ENCODE results near the gene KMT5B. TPM values are rescaled to one million over a fixed set of nuclear protein-coding genes. Genes with fewer than 3 reads are reported as not detected.

The KMT5B gene
- total and polyA plus RNA-seq, 10 of the 15 experiments (the other 5 are each of a cell fraction or from before 2014, with no cell fraction given), result 4.7 to 21.8 (median 18.0) TPM

DNA sequence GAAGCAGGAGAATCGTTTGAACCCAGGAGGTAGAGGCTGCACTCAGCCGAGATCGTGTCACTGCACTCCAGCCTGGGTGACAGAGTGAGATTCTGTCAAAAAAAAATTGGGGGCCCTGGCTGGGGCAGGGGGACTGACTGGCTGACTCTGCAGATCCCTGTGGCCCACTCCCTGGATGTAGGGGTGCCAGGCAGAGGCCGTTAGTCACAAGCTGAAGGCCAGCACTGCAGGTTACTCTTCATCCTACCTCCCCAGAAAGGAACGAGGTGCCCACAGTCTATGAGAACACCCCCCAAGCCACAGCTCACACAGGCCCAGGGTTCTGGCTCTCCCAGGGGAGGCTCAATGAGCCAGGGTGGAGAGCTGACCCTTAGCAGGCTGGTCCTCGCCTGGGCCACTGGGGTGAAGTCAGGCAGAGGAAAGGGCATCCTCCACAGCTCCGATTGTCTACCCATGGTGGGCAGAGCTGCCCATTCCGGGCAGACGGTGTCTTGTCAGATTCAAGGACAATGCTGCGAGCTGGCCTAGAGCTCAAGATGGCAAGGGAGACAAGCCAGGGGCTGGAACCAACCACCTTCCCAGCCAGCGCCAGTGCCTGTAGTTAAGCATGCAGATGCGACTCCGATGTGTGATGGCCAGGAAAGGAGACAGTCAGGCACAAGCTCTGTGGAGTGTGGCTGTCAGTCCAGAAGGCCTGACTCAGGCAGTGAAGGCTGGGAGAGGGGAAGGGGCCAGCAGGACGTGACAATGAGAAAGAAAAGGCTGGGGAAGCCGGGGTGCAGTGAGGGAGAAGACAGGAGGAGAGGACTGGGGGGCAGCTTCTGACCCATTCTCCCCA, 46.2 kb upstream of the KMT5B start:
- BruUV-seq (replicated peaks), result no TSS peak
- H3K27ac ChIP-seq (ENCODE audit: control insufficient read depth, insufficient read depth), result no peak overlapping the region
- POLR2A ChIA-PET, result no interaction called here

DNA sequence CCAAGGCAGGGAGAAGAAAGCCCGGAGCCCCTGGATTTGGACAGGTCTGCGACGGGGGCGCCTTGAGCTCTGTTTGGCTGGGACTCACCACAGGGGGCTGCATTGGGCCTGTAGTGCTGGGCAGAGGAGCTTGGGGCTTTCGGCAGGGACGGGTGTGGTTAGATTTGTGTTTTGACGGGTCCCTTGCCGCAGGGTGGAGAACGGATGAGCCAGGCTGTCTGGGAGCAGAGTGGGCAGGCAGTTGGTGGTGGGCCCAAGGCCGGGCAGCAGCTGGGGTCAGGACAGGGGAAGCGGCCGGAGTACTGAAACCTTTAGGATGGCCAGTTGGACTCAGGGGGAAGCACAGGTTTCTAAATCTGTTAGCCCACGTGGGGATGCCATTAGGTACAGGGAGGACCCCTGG, 45.3 kb upstream of the KMT5B start:
- H4K20me1 ChIP-seq (ENCODE audit: control insufficient read depth, insufficient read depth), result no peaks in the 10 kb centered on the region
- peaks cover 10 to 16% of the 10 kb centered on the region in 2 experiments; a peak in 3 of 4 replicates for H3K36me3 ChIP-seq (ENCODE audit: control insufficient read depth in 2 of 2, insufficient read depth in 2 of 2, low read length in 1 of 2)
- SMC1A ChIA-PET (ENCODE audit: uncharacterized antibody, unreplicated experiment), result interaction anchor here (0.8 to 6.0 kb wide), 8 partner anchors 8 to 122 kb away, joined by 3 to 134 read pairs (median 9); partner anchors contain the start of gene C11orf24
- H3K4me3 ChIP-seq, result no peak overlapping the region
- ATAC-seq (no peak), FAIRE-seq (no peak), DNase-seq (ENCODE audit: low read depth, low spot score) (no peak)
- H3K4me1 ChIP-seq (ENCODE audit: control insufficient read depth, insufficient read depth, low read length), result peaks cover 4% of the 10 kb centered on the region
- no peak overlapping the region for H3K4me2 ChIP-seq (ENCODE audit: control insufficient read depth, insufficient read depth)
- BruUV-seq (replicated peaks), result no TSS peak
- H2AFZ ChIP-seq (ENCODE audit: control insufficient read depth, low read depth, low read length), result no peak overlapping the region
- H3K79me2 ChIP-seq (ENCODE audit: control insufficient read depth, insufficient read depth, low read length), result no peaks in the 10 kb centered on the region
- 93% methylated on average over 13 of the region's 13 CpGs for WGBS (ENCODE audit: insufficient coverage, insufficient replicate concordance, low lambda C conversion rate, missing lambda C conversion rate)
- CTCF ChIA-PET, result interaction anchor here (0.7 to 14.0 kb wide), 16 partner anchors 8 to 190 kb away, joined by 3 to 365 read pairs (median 4); partner anchors contain the start of gene C11orf24
- POLR2A ChIA-PET, result interaction anchor here (0.6 to 2.4 kb wide), 5 partner anchors 8 to 1415 kb away, joined by 3 to 12 read pairs (median 4); partner anchors contain the start of gene C11orf24
- in situ Hi-C loops (cut with MboI) (loop anchor here (5.0 kb wide), 2 partner anchors 39 to 124 kb away; no protein-coding TSS in a partner anchor), intact Hi-C loops (cut with micrococcal nuclease; ENCODE audit: unreplicated experiment) (no loop called here)
- H3K27me3 ChIP-seq (replicated peaks in 1 of 2; ENCODE audit: control insufficient read depth in 2 of 2, insufficient read depth in 2 of 2, low read length in 1 of 2), result no peaks in the 10 kb centered on the region; a peak in 1 of 4 replicates
- H3K27ac ChIP-seq (ENCODE audit: control insufficient read depth, insufficient read depth), result no peak overlapping the region
- RAD21 ChIA-PET (ENCODE audit: unreplicated experiment), result interaction anchor here (1.0 to 5.9 kb wide), 6 partner anchors 8 to 123 kb away, joined by 4 to 186 read pairs (median 22); partner anchors contain the start of gene C11orf24
- no peaks in the 10 kb centered on the region for H3K9me3 ChIP-seq (replicated peaks; ENCODE audit: control insufficient read depth, insufficient read depth, low read length)
- no peak overlapping the region for H3K9ac ChIP-seq (ENCODE audit: control insufficient read depth, insufficient read depth, low read length)
- TF ChIP-seq NFXL1 (IDR thresholded peaks at IDR 0.05; ENCODE audit: borderline replicate concordance) (no peak), BHLHE40 (IDR thresholded peaks at IDR 0.05; ENCODE audit: borderline replicate concordance in 1 of 2, low read depth in 2 of 2, low read length in 1 of 2) (no peak), MYB (IDR thresholded peaks at IDR 0.05; ENCODE audit: borderline replicate concordance, low read depth, low read length) (no peak), MTA2 (IDR thresholded peaks at IDR 0.05; ENCODE audit: low read depth) (no peak), JUNB (IDR thresholded peaks at IDR 0.05) (no peak), TCF7 (IDR thresholded peaks at IDR 0.05; ENCODE audit: borderline replicate concordance) (no peak), ZNF622 (IDR thresholded peaks at IDR 0.05) (no peak), NR2C2 (IDR thresholded peaks at IDR 0.05; ENCODE audit: borderline replicate concordance, control insufficient read depth, insufficient read length, low read depth) (no peak), SREBF1 (IDR thresholded peaks at IDR 0.05; ENCODE audit: low read length) (no peak), SMAD1 (IDR thresholded peaks at IDR 0.05; ENCODE audit: low read depth, partially characterized antibody) (no peak), SREBF2 (IDR thresholded peaks at IDR 0.05; ENCODE audit: low read length) (no peak), TCF12 (IDR thresholded peaks at IDR 0.05; ENCODE audit: low read depth, low read length) (no peak), NR2F1 (conservative IDR thresholded peaks at IDR 0.05) (no peak), KDM1A (IDR thresholded peaks at IDR 0.05; ENCODE audit: borderline replicate concordance) (no peak)
- TF ChIP-seq, protein P1, sequence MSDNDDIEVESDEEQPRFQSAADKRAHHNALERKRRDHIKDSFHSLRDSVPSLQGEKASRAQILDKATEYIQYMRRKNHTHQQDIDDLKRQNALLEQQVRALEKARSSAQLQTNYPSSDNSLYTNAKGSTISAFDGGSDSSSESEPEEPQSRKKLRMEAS (IDR thresholded peaks at IDR 0.05; ENCODE audit: low read depth, low read length), result no peak

More for the DNA sequence above, 46.2 kb upstream of the KMT5B start:
- Histone ChIP-seq H3K27me3 (replicated peaks in 1 of 2; ENCODE audit: control insufficient read depth in 2 of 2, insufficient read depth in 2 of 2, low read length in 1 of 2) (no peaks in the 10 kb centered on the region; a peak in 1 of 4 replicates), H3K9me3 (replicated peaks; ENCODE audit: control insufficient read depth, insufficient read depth, low read length) (no peaks in the 10 kb centered on the region), H3K4me3 (no peak overlapping the region), H3K4me1 (ENCODE audit: control insufficient read depth, insufficient read depth, low read length) (peaks cover 4% of the 10 kb centered on the region), H3K9ac (ENCODE audit: control insufficient read depth, insufficient read depth, low read length) (no peak overlapping the region), H4K20me1 (ENCODE audit: control insufficient read depth, insufficient read depth) (no peaks in the 10 kb centered on the region), H2AFZ (ENCODE audit: control insufficient read depth, low read depth, low read length) (no peak overlapping the region), H3K79me2 (ENCODE audit: control insufficient read depth, insufficient read depth, low read length) (no peaks in the 10 kb centered on the region), H3K36me3 (ENCODE audit: control insufficient read depth in 2 of 2, insufficient read depth in 2 of 2, low read length in 1 of 2) (peaks cover 10 to 23% of the 10 kb centered on the region in 2 experiments; a peak in 3 of 4 replicates), H3K4me2 (ENCODE audit: control insufficient read depth, insufficient read depth) (no peak overlapping the region)
- ChIA-PET RAD21 (ENCODE audit: unreplicated experiment) (interaction anchor here (1.0 to 5.9 kb wide), 8 partner anchors 7 to 122 kb away, joined by 3 to 186 read pairs (median 12); partner anchors contain the start of gene C11orf24), CTCF (interaction anchor here (0.6 to 14.0 kb wide), 6 partner anchors 7 to 139 kb away, joined by 3 to 365 read pairs (median 20); partner anchors contain the start of gene C11orf24), SMC1A (ENCODE audit: uncharacterized antibody, unreplicated experiment) (interaction anchor here (0.6 to 6.0 kb wide), 8 partner anchors 7 to 111 kb away, joined by 3 to 134 read pairs (median 9); partner anchors contain the start of gene C11orf24)
- WGBS (ENCODE audit: insufficient coverage, insufficient replicate concordance, low lambda C conversion rate, missing lambda C conversion rate), result 88% methylated on average over 15 of the region's 15 CpGs
- DNase-seq (ENCODE audit: low read depth, low spot score) (no peak), ATAC-seq (no peak), FAIRE-seq (no peak)
- in situ Hi-C loops (cut with MboI), result loop anchor here (5.0 kb wide), 2 partner anchors 38 to 123 kb away; no protein-coding TSS in a partner anchor
- intact Hi-C loops (cut with micrococcal nuclease; ENCODE audit: unreplicated experiment), result no loop called here
- TF ChIP-seq EED (IDR thresholded peaks at IDR 0.05; ENCODE audit: low read depth) (no peak), POLR2A (IDR thresholded peaks at IDR 0.05; ENCODE audit: low read depth, low read length) (peak; percentile 52; the same call in 1 of the 2 replicates), PAX5 (IDR thresholded peaks at IDR 0.05; ENCODE audit: borderline replicate concordance, low read depth, low read length) (no peak)
